SU-DHL-6 (cell line): ENCODE measurements around the gene RPGRIP1L.

Experiments
- CTCF ChIP-seq: fragments of 200-600 bp; sonication (generic); IDR thresholded peaks from one replicate; pipeline ENCODE4 v1.5.1; 2017; ENCODE audit warnings: antibody characterized with exemption, mild to moderate bottlenecking, low read length, moderate library complexity; ENCODE audit not compliant: insufficient read depth, poor library complexity, severe bottlenecking
- EZH2phosphoT487 ChIP-seq: fragments of 200-600 bp; sonication (generic), shearing (Covaris generic); conservative IDR thresholded peaks from 2 replicates; pipeline ENCODE4 v1.6.1; 2018; ENCODE audit warnings: mild to moderate bottlenecking, antibody characterized with exemption, low read length, moderate library complexity, mixed read lengths

DNA sequence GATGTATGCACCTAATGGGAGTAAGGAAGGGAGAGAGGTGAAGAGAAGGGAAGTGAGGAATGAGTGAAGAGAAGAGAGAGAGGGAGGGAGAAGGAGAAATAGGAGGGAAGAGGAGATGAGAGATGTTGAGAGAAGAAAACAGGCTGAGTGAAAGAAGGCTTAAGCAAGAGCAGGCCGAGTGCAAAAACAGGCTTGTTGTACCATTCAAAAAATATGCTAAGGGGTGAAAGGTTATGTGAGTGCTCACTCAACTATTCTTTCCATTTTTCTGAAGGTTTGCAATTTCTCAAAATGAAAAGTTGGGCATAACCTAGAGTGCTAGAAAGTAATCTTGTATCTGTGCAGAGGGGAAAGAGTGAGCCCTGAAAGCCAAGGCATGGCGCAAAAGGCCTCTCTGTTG lies 22.9 kb downstream of the RPGRIP1L start:
- no peak for TF ChIP-seq CTCF
- no peak for TF ChIP-seq EZH2phosphoT487
